ENCODE data around the gene SLC27A5. TPM values are rescaled to one million over a fixed set of nuclear protein-coding genes. Genes with fewer than 3 reads are reported as not detected.
A peak's percentile ranks its signal among the peaks of the same experiment; 100 is the strongest.

SLC27A5 gene
- total and polyA plus RNA-seq, 9 of the 15 experiments (the other 6 are each of a cell fraction or from before 2014, with no cell fraction given): 42.2 to 318 (median 64.7) TPM

DNA sequence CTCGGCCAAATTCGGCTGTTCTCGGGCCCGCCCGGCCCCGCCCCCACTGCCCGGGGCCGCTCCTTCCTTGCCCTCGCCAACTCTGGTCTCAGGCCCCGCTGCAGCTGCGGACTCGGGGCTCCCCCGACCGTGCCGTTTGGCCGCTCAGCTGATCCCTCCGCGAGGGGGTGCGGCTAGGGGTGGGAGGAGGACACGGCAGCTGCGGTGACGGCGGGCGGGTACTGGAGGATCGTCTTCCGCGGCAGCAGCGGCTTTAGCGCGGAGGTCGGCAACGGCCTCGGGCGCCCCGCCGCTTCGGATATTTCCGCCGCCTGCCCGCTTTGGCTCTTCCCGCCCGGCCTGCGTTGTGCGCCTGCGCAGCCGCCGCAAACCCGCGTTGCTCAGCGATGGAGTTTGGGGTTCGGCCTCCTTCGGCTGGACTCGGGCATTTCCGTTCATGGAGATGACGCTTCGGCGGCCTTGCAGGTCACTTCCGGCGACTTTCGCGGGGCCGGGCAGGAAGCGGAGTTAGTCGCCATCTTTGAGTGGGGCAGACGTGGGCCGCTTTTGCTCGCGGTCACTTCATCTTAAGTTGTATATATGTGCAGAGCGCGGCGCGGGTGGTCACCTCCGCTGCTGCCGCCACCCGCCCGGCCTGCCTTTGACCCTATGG is 47.0 kb upstream of the SLC27A5 start (continued):
- TF ChIP-seq, protein P1, sequence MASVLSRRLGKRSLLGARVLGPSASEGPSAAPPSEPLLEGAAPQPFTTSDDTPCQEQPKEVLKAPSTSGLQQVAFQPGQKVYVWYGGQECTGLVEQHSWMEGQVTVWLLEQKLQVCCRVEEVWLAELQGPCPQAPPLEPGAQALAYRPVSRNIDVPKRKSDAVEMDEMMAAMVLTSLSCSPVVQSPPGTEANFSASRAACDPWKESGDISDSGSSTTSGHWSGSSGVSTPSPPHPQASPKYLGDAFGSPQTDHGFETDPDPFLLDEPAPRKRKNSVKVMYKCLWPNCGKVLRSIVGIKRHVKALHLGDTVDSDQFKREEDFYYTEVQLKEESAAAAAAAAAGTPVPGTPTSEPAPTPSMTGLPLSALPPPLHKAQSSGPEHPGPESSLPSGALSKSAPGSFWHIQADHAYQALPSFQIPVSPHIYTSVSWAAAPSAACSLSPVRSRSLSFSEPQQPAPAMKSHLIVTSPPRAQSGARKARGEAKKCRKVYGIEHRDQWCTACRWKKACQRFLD (CRISPR knock-in tag; IDR thresholded peaks at IDR 0.05): no peak; the same call in 1 of the 2 replicates
- TF ChIP-seq, protein P2, sequence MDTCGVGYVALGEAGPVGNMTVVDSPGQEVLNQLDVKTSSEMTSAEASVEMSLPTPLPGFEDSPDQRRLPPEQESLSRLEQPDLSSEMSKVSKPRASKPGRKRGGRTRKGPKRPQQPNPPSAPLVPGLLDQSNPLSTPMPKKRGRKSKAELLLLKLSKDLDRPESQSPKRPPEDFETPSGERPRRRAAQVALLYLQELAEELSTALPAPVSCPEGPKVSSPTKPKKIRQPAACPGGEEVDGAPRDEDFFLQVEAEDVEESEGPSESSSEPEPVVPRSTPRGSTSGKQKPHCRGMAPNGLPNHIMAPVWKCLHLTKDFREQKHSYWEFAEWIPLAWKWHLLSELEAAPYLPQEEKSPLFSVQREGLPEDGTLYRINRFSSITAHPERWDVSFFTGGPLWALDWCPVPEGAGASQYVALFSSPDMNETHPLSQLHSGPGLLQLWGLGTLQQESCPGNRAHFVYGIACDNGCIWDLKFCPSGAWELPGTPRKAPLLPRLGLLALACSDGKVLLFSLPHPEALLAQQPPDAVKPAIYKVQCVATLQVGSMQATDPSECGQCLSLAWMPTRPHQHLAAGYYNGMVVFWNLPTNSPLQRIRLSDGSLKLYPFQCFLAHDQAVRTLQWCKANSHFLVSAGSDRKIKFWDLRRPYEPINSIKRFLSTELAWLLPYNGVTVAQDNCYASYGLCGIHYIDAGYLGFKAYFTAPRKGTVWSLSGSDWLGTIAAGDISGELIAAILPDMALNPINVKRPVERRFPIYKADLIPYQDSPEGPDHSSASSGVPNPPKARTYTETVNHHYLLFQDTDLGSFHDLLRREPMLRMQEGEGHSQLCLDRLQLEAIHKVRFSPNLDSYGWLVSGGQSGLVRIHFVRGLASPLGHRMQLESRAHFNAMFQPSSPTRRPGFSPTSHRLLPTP (IDR thresholded peaks at IDR 0.05; ENCODE audit: borderline replicate concordance, extremely low read depth, insufficient read length): no peak
- TF ChIP-seq, protein P3, sequence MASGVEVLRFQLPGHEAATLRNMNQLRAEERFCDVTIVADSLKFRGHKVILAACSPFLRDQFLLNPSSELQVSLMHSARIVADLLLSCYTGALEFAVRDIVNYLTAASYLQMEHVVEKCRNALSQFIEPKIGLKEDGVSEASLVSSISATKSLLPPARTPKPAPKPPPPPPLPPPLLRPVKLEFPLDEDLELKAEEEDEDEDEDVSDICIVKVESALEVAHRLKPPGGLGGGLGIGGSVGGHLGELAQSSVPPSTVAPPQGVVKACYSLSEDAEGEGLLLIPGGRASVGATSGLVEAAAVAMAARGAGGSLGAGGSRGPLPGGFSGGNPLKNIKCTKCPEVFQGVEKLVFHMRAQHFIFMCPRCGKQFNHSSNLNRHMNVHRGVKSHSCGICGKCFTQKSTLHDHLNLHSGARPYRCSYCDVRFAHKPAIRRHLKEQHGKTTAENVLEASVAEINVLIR (CRISPR knock-in tag; IDR thresholded peaks at IDR 0.05): 0 out of 2 replicates have a peak, but pooled peaks have one; percentile 61
- TF ChIP-seq CBFA2T2 (conservative IDR thresholded peaks at IDR 0.05): no peak
- TF ChIP-seq ZNF121 (CRISPR knock-in tag; conservative IDR thresholded peaks at IDR 0.05): no peak
- TF ChIP-seq MBD2 (IDR thresholded peaks at IDR 0.05; ENCODE audit: borderline replicate concordance, low read depth): peak; percentile 43
- TF ChIP-seq ZNF12 (CRISPR knock-in tag; IDR thresholded peaks at IDR 0.05): no peak
- TF ChIP-seq NUFIP1 (IDR thresholded peaks at IDR 0.05; ENCODE audit: partially characterized antibody): no peak
- no peak for TF ChIP-seq ZNF316 (IDR thresholded peaks at IDR 0.05)
- TF ChIP-seq, protein P4, sequence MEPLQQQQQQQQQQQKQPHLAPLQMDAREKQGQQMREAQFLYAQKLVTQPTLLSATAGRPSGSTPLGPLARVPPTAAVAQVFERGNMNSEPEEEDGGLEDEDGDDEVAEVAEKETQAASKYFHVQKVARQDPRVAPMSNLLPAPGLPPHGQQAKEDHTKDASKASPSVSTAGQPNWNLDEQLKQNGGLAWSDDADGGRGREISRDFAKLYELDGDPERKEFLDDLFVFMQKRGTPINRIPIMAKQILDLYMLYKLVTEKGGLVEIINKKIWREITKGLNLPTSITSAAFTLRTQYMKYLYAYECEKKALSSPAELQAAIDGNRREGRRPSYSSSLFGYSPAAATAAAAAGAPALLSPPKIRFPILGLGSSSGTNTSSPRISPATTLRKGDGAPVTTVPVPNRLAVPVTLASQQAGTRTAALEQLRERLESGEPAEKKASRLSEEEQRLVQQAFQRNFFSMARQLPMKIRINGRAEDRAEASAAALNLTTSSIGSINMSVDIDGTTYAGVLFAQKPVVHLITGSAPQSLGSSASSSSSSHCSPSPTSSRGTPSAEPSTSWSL (CRISPR knock-in tag; IDR thresholded peaks at IDR 0.05; ENCODE audit: borderline replicate concordance): no peak
- TF ChIP-seq, protein P5, sequence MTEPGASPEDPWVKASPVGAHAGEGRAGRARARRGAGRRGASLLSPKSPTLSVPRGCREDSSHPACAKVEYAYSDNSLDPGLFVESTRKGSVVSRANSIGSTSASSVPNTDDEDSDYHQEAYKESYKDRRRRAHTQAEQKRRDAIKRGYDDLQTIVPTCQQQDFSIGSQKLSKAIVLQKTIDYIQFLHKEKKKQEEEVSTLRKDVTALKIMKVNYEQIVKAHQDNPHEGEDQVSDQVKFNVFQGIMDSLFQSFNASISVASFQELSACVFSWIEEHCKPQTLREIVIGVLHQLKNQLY (CRISPR knock-in tag; conservative IDR thresholded peaks at IDR 0.05): peak in 1 of 2 experiments; percentile 76; a peak in 1 of 4 replicates
- TF ChIP-seq, protein P6, sequence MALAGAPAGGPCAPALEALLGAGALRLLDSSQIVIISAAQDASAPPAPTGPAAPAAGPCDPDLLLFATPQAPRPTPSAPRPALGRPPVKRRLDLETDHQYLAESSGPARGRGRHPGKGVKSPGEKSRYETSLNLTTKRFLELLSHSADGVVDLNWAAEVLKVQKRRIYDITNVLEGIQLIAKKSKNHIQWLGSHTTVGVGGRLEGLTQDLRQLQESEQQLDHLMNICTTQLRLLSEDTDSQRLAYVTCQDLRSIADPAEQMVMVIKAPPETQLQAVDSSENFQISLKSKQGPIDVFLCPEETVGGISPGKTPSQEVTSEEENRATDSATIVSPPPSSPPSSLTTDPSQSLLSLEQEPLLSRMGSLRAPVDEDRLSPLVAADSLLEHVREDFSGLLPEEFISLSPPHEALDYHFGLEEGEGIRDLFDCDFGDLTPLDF (CRISPR knock-in tag; IDR thresholded peaks at IDR 0.05): peak; percentile 81; the same call in 1 of the 2 replicates
- no peak for TF ChIP-seq PTRF (tag; IDR thresholded peaks at IDR 0.05)
- TF ChIP-seq, protein P7, sequence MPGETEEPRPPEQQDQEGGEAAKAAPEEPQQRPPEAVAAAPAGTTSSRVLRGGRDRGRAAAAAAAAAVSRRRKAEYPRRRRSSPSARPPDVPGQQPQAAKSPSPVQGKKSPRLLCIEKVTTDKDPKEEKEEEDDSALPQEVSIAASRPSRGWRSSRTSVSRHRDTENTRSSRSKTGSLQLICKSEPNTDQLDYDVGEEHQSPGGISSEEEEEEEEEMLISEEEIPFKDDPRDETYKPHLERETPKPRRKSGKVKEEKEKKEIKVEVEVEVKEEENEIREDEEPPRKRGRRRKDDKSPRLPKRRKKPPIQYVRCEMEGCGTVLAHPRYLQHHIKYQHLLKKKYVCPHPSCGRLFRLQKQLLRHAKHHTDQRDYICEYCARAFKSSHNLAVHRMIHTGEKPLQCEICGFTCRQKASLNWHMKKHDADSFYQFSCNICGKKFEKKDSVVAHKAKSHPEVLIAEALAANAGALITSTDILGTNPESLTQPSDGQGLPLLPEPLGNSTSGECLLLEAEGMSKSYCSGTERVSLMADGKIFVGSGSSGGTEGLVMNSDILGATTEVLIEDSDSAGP (CRISPR knock-in tag; IDR thresholded peaks at IDR 0.05): no peak

All from K562 (cell line).